Left ventricle myocardium inferior (tissue), 1 donor: ENCODE measurements around the gene G3BP2. TPM values are rescaled to one million over a fixed set of nuclear protein-coding genes. Genes with fewer than 3 reads are reported as not detected.

Experiments used
- DNase-seq: peaks from one replicate; pipeline ENCODE4 v3.0.0-alpha.2; 2020
- H3K27ac ChIP-seq: fragments of 200-600 bp; replicated peaks from 2 replicates; pipeline ENCODE4 v1.8.0; 2021
- H3K27me3 ChIP-seq: fragments of 200-600 bp; 2 replicates; pipeline ENCODE4 v1.8.0; 2021; ENCODE audit warnings: low read depth
- H3K36me3 ChIP-seq: fragments of 200-600 bp; 2 replicates; pipeline ENCODE4 v1.8.0; 2021
- H3K4me1 ChIP-seq: fragments of 200-600 bp; 2 replicates; pipeline ENCODE4 v1.8.0; 2021
- H3K4me3 ChIP-seq: fragments of 200-600 bp; 2 replicates; pipeline ENCODE4 v1.8.0; 2021; ENCODE audit warnings: mild to moderate bottlenecking, moderate library complexity
- H3K9me3 ChIP-seq: fragments of 200-600 bp; replicated peaks from 2 replicates; pipeline ENCODE4 v1.8.0; 2021
- intact Hi-C: fragments of 100-400 bp; cut with micrococcal nuclease; formaldehyde crosslinking; loops from one replicate; pipeline ENCODE4 v1.11.0; 2022
- total RNA-seq: library from RNA; stranded (reverse); fragmentation: NEBNext Ultra II Directional; extraction: Animal tissue kit (Norgen Biotek cat#: 25700); gene quantifications from one replicate; pipeline ENCODE4 v1.2.1, GENCODE V29; 2021
- TF ChIP-seq, protein P1 (sequence below): fragments of 200-600 bp; IDR thresholded peaks from 2 replicates; pipeline ENCODE4 v1.8.0; 2021; ENCODE audit warnings: antibody characterized with exemption, mild to moderate bottlenecking, borderline replicate concordance
- donor health status: DM: no; HTN: yes; CAD: no; lungs with severe emphysema.

G3BP2 gene
- total RNA-seq, 1 donor from 2014 or later: 71.2 TPM

DNA sequence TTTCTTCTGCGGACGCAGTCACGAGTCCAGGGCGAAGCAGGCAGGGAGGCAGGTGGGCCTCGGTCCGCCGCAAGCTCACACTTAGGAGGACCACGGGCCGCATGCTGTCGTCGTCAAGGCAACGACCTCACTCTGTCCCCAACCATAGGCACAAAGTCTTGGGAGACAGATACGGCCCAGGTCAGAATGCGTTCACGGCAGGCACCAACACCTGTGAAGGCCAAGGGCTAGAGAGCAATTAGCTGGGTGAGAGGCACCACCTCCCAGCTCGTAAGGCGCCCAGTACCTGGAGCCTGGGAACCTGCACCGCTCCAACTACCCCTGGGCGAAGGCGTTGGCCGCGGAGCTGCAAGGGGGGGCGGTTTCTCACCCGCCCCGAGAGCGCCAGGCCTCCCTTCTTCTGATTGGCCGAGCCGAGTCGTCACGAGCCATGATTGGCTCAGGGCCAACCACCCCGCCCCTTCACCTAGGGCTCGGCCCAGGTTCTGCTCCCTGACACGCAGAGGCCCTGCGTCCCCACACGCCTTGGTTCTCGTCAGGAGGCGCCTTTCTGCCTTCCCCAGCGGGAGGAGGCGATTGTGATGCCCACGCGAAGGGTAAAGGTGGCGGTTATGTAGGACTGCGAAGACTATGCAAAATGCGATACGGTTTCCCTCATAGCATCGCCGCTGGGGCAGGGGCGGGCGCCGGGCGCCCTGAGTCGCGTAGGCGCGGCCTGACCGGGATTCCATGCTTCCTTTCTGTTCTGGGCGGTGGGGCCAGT is 42.9 kb downstream of the G3BP2 start, which contains the start of gene CDKL2:
CDKL2 (minus strand) TSS at position 355 of the 763 bp plus-strand sequence. CDS start 4,540 bp downstream, outside the sequence.
- H3K36me3 ChIP-seq: no peaks in the 10 kb centered on the region
- peak; percentile 80 for DNase-seq
- TF ChIP-seq, protein P1, sequence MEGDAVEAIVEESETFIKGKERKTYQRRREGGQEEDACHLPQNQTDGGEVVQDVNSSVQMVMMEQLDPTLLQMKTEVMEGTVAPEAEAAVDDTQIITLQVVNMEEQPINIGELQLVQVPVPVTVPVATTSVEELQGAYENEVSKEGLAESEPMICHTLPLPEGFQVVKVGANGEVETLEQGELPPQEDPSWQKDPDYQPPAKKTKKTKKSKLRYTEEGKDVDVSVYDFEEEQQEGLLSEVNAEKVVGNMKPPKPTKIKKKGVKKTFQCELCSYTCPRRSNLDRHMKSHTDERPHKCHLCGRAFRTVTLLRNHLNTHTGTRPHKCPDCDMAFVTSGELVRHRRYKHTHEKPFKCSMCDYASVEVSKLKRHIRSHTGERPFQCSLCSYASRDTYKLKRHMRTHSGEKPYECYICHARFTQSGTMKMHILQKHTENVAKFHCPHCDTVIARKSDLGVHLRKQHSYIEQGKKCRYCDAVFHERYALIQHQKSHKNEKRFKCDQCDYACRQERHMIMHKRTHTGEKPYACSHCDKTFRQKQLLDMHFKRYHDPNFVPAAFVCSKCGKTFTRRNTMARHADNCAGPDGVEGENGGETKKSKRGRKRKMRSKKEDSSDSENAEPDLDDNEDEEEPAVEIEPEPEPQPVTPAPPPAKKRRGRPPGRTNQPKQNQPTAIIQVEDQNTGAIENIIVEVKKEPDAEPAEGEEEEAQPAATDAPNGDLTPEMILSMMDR: no peak
- intact Hi-C loops: no loop called here
- H3K4me1 ChIP-seq: peaks cover 12% of the 10 kb centered on the region
- H3K9me3 ChIP-seq: no peaks in the 10 kb centered on the region
- no peaks in the 10 kb centered on the region for H3K27me3 ChIP-seq
- no peak within 1 kb of the TSS for H3K27ac ChIP-seq
- H3K4me3 ChIP-seq: peak within 1 kb of the TSS; percentile 70

GRCh38 chr4:75629239-75629638 is 44.0 kb downstream of the G3BP2 start:
- no peak overlapping the region for H3K4me3 ChIP-seq
- no peak for DNase-seq
- intact Hi-C loops: no loop called here
- H3K27ac ChIP-seq: no peak overlapping the region
- TF ChIP-seq, protein P1: no peak
- H3K9me3 ChIP-seq: no peaks in the 10 kb centered on the region
- no peaks in the 10 kb centered on the region for H3K36me3 ChIP-seq
- no peaks in the 10 kb centered on the region for H3K27me3 ChIP-seq
- peaks cover 12% of the 10 kb centered on the region for H3K4me1 ChIP-seq

GRCh38 chr4:75623026-75623425 is 50.2 kb downstream of the G3BP2 start:
- H3K9me3 ChIP-seq: no peaks in the 10 kb centered on the region
- H3K27ac ChIP-seq: no peak overlapping the region
- H3K36me3 ChIP-seq: no peaks in the 10 kb centered on the region
- no peak overlapping the region for H3K4me3 ChIP-seq
- TF ChIP-seq, protein P1: no peak
- no peaks in the 10 kb centered on the region for H3K27me3 ChIP-seq
- no peak for DNase-seq
- no peaks in the 10 kb centered on the region for H3K4me1 ChIP-seq
- intact Hi-C loops: no loop called here

DNA sequence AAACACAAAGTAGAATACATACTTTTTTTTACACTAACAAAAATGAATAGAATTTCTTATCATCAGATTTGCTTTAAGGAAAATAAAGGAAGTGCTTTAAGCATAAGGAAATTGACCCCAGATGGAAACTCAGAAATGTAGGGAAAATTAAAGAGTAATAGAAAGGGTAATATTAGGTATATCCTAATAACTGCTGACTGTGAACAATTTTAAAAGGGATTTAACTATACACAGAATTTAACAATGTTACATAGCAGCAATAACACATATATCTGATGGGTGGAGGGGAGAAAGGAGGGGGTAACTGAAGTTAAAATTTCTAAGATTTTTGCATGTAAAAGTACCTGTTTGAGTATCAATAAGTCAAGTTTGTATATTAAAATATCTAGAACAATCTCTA is 51.5 kb downstream of the G3BP2 start:
- no peaks in the 10 kb centered on the region for H3K27me3 ChIP-seq
- TF ChIP-seq, protein P1: no peak
- no peak overlapping the region for H3K27ac ChIP-seq
- no peak overlapping the region for H3K4me3 ChIP-seq
- no peaks in the 10 kb centered on the region for H3K36me3 ChIP-seq
- no peak for DNase-seq
- no peaks in the 10 kb centered on the region for H3K4me1 ChIP-seq
- intact Hi-C loops: no loop called here
- peaks cover 6% of the 10 kb centered on the region for H3K9me3 ChIP-seq

DNA sequence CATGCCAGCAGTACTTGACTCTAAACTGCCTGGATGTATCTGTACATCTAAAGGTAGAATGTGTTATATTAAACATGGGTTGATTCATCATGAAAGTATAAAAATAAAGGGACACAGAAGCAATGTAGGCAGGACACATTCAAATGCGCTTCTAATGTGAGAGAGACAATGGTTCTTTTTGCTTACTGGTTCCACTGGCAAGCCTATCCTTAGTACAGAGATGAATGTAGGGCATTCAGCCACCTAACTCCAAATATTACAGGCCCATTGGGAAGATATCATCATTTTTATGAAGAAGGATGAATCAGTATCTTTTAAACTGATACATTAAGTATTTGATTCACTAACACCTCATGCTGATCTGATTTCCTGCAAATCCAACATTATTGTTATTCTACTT is 60.9 kb downstream of the G3BP2 start:
- H3K4me1 ChIP-seq: no peaks in the 10 kb centered on the region
- TF ChIP-seq, protein P1: no peak
- no peaks in the 10 kb centered on the region for H3K27me3 ChIP-seq
- intact Hi-C loops: no loop called here
- H3K4me3 ChIP-seq: no peak overlapping the region
- no peak for DNase-seq
- H3K36me3 ChIP-seq: no peaks in the 10 kb centered on the region
- peaks cover 7% of the 10 kb centered on the region for H3K9me3 ChIP-seq
- H3K27ac ChIP-seq: no peak overlapping the region
